HEK293 (cell line): ENCODE results near the gene EEIG2.
"Not testable (repeated sequence)": the region's sequence is repeated elsewhere in the genome, so short reads cannot be mapped to it uniquely, and the experiment has no call there.

Experiments used
- ZFP41 ChIP-seq: fragments of 450-650 bp; formaldehyde crosslinking; IDR thresholded peaks from 2 replicates; pipeline ENCODE4 v1.5.1; 2016; ENCODE audit warnings: missing biosample characterization, missing genetic modification characterization, borderline replicate concordance
- ZNF530 ChIP-seq: fragments of 450-650 bp; formaldehyde crosslinking; IDR thresholded peaks from 2 replicates; pipeline ENCODE4 v1.5.1; 2016; ENCODE audit warnings: low read depth, missing biosample characterization, missing genetic modification characterization
- ZNF548 ChIP-seq: fragments of 450-650 bp; formaldehyde crosslinking; IDR thresholded peaks from 2 replicates; pipeline ENCODE4 v1.5.1; 2016; ENCODE audit warnings: missing biosample characterization, missing genetic modification characterization
- ZNF658 ChIP-seq: fragments of 450-650 bp; formaldehyde crosslinking; IDR thresholded peaks from 2 replicates; pipeline ENCODE4; 2016; ENCODE audit warnings: missing biosample characterization, missing genetic modification characterization
- TF ChIP-seq, protein P1 (sequence below): fragments of 450-650 bp; formaldehyde crosslinking; IDR thresholded peaks from 2 replicates; pipeline ENCODE4 v1.5.1; 2016; ENCODE audit warnings: missing biosample characterization, missing genetic modification characterization
- TF ChIP-seq, protein P2 (sequence below): IDR thresholded peaks from 2 replicates; pipeline ENCODE4 v1.6.1; 2011; ENCODE audit warnings: mild to moderate bottlenecking, low read depth, low read length, borderline replicate concordance
- TF ChIP-seq, protein P3 (sequence below): fragments of 450-650 bp; formaldehyde crosslinking; IDR thresholded peaks from 2 replicates; pipeline ENCODE4 v1.5.1; 2016; ENCODE audit warnings: missing biosample characterization, missing genetic modification characterization
- TF ChIP-seq, protein P4 (sequence below): fragments of 450-650 bp; formaldehyde crosslinking; IDR thresholded peaks from 2 replicates; pipeline ENCODE4 v1.5.1; 2016; ENCODE audit warnings: missing biosample characterization, missing genetic modification characterization
- TF ChIP-seq, protein P5 (sequence below): fragments of 450-650 bp; formaldehyde crosslinking; IDR thresholded peaks from 2 replicates; pipeline ENCODE4 v1.5.1; 2016; ENCODE audit warnings: missing biosample characterization, missing genetic modification characterization

DNA sequence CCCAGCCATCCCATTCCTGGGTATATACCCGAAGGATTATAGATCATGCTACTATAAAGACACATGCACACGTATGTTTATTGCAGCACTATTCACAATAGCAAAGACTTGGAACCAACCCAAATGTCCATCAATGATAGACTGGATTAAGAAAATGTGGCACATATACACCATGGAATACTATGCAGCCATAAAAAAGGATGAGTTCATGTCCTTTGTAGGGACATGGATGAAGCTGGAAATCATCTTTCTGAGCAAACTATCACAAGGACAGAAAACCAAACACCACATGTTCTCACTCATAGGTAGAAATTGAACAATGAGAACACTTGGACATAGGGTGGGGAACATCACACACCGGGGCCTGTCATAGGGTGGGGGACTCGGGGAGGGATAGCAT lies 12.4 kb upstream of the EEIG2 start:
- TF ChIP-seq, protein P1, sequence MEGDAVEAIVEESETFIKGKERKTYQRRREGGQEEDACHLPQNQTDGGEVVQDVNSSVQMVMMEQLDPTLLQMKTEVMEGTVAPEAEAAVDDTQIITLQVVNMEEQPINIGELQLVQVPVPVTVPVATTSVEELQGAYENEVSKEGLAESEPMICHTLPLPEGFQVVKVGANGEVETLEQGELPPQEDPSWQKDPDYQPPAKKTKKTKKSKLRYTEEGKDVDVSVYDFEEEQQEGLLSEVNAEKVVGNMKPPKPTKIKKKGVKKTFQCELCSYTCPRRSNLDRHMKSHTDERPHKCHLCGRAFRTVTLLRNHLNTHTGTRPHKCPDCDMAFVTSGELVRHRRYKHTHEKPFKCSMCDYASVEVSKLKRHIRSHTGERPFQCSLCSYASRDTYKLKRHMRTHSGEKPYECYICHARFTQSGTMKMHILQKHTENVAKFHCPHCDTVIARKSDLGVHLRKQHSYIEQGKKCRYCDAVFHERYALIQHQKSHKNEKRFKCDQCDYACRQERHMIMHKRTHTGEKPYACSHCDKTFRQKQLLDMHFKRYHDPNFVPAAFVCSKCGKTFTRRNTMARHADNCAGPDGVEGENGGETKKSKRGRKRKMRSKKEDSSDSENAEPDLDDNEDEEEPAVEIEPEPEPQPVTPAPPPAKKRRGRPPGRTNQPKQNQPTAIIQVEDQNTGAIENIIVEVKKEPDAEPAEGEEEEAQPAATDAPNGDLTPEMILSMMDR = not testable (repeated sequence)
- TF ChIP-seq, protein P2, sequence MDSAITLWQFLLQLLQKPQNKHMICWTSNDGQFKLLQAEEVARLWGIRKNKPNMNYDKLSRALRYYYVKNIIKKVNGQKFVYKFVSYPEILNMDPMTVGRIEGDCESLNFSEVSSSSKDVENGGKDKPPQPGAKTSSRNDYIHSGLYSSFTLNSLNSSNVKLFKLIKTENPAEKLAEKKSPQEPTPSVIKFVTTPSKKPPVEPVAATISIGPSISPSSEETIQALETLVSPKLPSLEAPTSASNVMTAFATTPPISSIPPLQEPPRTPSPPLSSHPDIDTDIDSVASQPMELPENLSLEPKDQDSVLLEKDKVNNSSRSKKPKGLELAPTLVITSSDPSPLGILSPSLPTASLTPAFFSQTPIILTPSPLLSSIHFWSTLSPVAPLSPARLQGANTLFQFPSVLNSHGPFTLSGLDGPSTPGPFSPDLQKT = not testable (repeated sequence)
- not testable (repeated sequence) for TF ChIP-seq ZNF530 (tag by site-specific recombination); ZNF548 (tag by site-specific recombination); ZNF658; ZFP41 (tag by site-specific recombination)
- TF ChIP-seq, protein P3, sequence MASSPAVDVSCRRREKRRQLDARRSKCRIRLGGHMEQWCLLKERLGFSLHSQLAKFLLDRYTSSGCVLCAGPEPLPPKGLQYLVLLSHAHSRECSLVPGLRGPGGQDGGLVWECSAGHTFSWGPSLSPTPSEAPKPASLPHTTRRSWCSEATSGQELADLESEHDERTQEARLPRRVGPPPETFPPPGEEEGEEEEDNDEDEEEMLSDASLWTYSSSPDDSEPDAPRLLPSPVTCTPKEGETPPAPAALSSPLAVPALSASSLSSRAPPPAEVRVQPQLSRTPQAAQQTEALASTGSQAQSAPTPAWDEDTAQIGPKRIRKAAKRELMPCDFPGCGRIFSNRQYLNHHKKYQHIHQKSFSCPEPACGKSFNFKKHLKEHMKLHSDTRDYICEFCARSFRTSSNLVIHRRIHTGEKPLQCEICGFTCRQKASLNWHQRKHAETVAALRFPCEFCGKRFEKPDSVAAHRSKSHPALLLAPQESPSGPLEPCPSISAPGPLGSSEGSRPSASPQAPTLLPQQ (tag by site-specific recombination) = not testable (repeated sequence)
- TF ChIP-seq, protein P4, sequence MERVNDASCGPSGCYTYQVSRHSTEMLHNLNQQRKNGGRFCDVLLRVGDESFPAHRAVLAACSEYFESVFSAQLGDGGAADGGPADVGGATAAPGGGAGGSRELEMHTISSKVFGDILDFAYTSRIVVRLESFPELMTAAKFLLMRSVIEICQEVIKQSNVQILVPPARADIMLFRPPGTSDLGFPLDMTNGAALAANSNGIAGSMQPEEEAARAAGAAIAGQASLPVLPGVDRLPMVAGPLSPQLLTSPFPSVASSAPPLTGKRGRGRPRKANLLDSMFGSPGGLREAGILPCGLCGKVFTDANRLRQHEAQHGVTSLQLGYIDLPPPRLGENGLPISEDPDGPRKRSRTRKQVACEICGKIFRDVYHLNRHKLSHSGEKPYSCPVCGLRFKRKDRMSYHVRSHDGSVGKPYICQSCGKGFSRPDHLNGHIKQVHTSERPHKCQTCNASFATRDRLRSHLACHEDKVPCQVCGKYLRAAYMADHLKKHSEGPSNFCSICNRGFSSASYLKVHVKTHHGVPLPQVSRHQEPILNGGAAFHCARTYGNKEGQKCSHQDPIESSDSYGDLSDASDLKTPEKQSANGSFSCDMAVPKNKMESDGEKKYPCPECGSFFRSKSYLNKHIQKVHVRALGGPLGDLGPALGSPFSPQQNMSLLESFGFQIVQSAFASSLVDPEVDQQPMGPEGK (tag by site-specific recombination) = not testable (repeated sequence)
- TF ChIP-seq, protein P5, sequence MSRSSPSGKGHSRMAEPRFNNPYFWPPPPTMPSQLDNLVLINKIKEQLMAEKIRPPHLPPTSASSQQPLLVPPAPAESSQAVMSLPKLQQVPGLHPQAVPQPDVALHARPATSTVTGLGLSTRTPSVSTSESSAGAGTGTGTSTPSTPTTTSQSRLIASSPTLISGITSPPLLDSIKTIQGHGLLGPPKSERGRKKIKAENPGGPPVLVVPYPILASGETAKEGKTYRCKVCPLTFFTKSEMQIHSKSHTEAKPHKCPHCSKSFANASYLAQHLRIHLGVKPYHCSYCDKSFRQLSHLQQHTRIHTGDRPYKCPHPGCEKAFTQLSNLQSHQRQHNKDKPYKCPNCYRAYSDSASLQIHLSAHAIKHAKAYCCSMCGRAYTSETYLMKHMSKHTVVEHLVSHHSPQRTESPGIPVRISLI (tag by site-specific recombination) = not testable (repeated sequence)
